HCT116 (cell line): ENCODE measurements around the gene RPL18A. TPM values are rescaled to one million over a fixed set of nuclear protein-coding genes. Genes with fewer than 3 reads are reported as not detected.

Experiments
- ATAC-seq: fragments of 200-7000 bp; cut with Tn5 transposase; 2 replicates; pipeline ENCODE4 v1.9.1; 2020; ENCODE audit warnings: mild to moderate bottlenecking, moderate library complexity
- BruUV-seq: library from RNA; stranded (reverse); fragments of 400-500 nt; replicated peaks from 2 replicates; lab custom pipeline; 2021; lab: Mats Ljungman, UMichigan
- CTCF ChIA-PET: fragments of 300-600 bp; sonication (Branson Sonifier 250); formaldehyde crosslinking; loops from one replicate; lab custom pipeline; 2021; ENCODE audit warnings: antibody characterized with exemption; lab: Charles Lee
- POLR2A ChIA-PET: fragments of 300-600, 350-600 bp; sonication (Branson Sonifier 250); formaldehyde crosslinking; loops from one replicate; lab custom pipeline; 2021; ENCODE audit warnings: antibody characterized with exemption; lab: Charles Lee
- RAD21 ChIA-PET, 2 experiments: fragments of 300-600 bp; sonication (Branson Sonifier 250); formaldehyde crosslinking; loops; one replicate each; lab custom pipeline; 2023; ENCODE audit warnings: low total read pairs in 2 of 2; ENCODE audit not compliant: uncharacterized antibody in 2 of 2, unreplicated experiment in 2 of 2, low non-redundant PET in 1 of 2; lab: Charles Lee
- DNase-seq: peaks from one replicate; pipeline ENCODE4 v3.0.0-alpha.2; 2010; ENCODE audit warnings: low read depth, low spot score
- H2AFZ ChIP-seq: fragments of 200-600 bp; shearing (Covaris generic), sonication (generic); 2 replicates; pipeline ENCODE4 v1.6.1; 2017; ENCODE audit warnings: low read depth, mixed run types, mixed read lengths, antibody characterized with exemption, low read length; ENCODE audit not compliant: poor library complexity, severe bottlenecking
- H3K27ac ChIP-seq: 2 replicates; pipeline ENCODE4 v1.5.1; 2012; ENCODE audit warnings: low read depth, low read length
- H3K27me3 ChIP-seq: fragments of 200-600 bp; sonication (generic); 2 replicates; pipeline ENCODE4 v1.6.1; 2016; ENCODE audit warnings: mixed run types, low read length, mixed read lengths; ENCODE audit not compliant: insufficient read depth
- H3K36me3 ChIP-seq, 2 experiments: fragments of 200-500 bp in 1 of 2; fragments of 200-600 bp in 1 of 2; sonication (Bioruptor generic) in 1 of 2; sonication (generic) in 1 of 2; 2 replicates each; pipeline versions ENCODE4 v1.5.1 to v1.6.1; 2014 to 2016; ENCODE audit warnings: low read length in 2 of 2, inconsistent platforms in 1 of 2, mixed read lengths in 1 of 2, mixed run types in 1 of 2; ENCODE audit not compliant: insufficient read depth in 2 of 2, control insufficient read depth in 1 of 2
- H3K4me1 ChIP-seq, 2 experiments: fragments of 200-600 bp in 1 of 2; sonication (generic) in 1 of 2; 2 replicates each; pipeline versions ENCODE4 v1.5.1 to v1.6.1; 2012 to 2017; ENCODE audit warnings: low read length in 2 of 2, inconsistent platforms in 1 of 2, mild to moderate bottlenecking in 1 of 2, mixed read lengths in 1 of 2, mixed run types in 1 of 2, moderate library complexity in 1 of 2; ENCODE audit not compliant: insufficient read depth in 2 of 2, control insufficient read depth in 1 of 2
- H3K4me2 ChIP-seq: fragments of 200-600 bp; sonication (generic); 2 replicates; pipeline ENCODE4 v1.6.1; 2017; ENCODE audit warnings: mixed run types, low read length, mixed read lengths
- H3K4me3 ChIP-seq, 2 experiments: fragments of 200-600 bp in 1 of 2; sonication (generic) in 1 of 2; replicated peaks in 1 of 2; 2 replicates each; pipeline ENCODE4 v1.5.1; 2011 to 2016; ENCODE audit warnings: low read length in 2 of 2, control low read depth in 1 of 2, low read depth in 1 of 2, mild to moderate bottlenecking in 1 of 2, mixed read lengths in 1 of 2, mixed run types in 1 of 2
- H3K79me2 ChIP-seq: fragments of 200-600 bp; sonication (generic); 2 replicates; pipeline ENCODE4 v1.6.1; 2017; ENCODE audit warnings: mild to moderate bottlenecking, mixed run types, low read length, moderate library complexity, mixed read lengths; ENCODE audit not compliant: insufficient read depth
- H3K9ac ChIP-seq: fragments of 200-600 bp; sonication (generic); 2 replicates; pipeline ENCODE4 v1.6.1; 2016; ENCODE audit warnings: low read length, mixed read lengths
- H3K9me2 ChIP-seq: fragments of 200-600 bp; sonication (generic), shearing (Covaris generic); 2 replicates; pipeline ENCODE4 v1.6.1; 2017; ENCODE audit warnings: mixed run types, mild to moderate bottlenecking, moderate library complexity; ENCODE audit not compliant: insufficient read depth
- H3K9me3 ChIP-seq, 2 experiments: fragments of 200-500 bp in 1 of 2; fragments of 200-600 bp in 1 of 2; sonication (Bioruptor generic) in 1 of 2; sonication (generic) in 1 of 2; 2 replicates each; pipeline ENCODE4 v1.6.1; 2014 to 2017; ENCODE audit warnings: low read length in 2 of 2, mixed read lengths in 2 of 2, inconsistent platforms in 1 of 2, low read depth in 1 of 2, mild to moderate bottlenecking in 1 of 2, mixed run types in 1 of 2, moderate library complexity in 1 of 2; ENCODE audit not compliant: control insufficient read depth in 1 of 2, insufficient read depth in 1 of 2
- H4K20me1 ChIP-seq: fragments of 200-600 bp; sonication (generic), shearing (Covaris generic); 2 replicates; pipeline ENCODE4 v1.6.1; 2017; ENCODE audit warnings: mixed run types, mild to moderate bottlenecking, moderate library complexity; ENCODE audit not compliant: insufficient read depth
- ATF3 ChIP-seq: IDR thresholded peaks from 2 replicates; pipeline ENCODE4 v1.6.1; 2012
- CEBPB ChIP-seq: IDR thresholded peaks from 2 replicates; pipeline ENCODE4 v1.6.1; 2012; ENCODE audit warnings: low read depth
- CTCF ChIP-seq, 3 experiments: fragments of 200-600 bp in 1 of 3; sonication (generic) in 1 of 3; IDR thresholded peaks in 2 of 3; conservative IDR thresholded peaks in 1 of 3; 2 replicates each; pipeline ENCODE4 v1.5.1; 2012 to 2017; ENCODE audit warnings: low read depth in 2 of 3, low read length in 2 of 3, antibody characterized with exemption in 1 of 3, borderline replicate concordance in 1 of 3, control low read depth in 1 of 3, mild to moderate bottlenecking in 1 of 3, mixed read lengths in 1 of 3, mixed run types in 1 of 3, moderate library complexity in 1 of 3; ENCODE audit not compliant: insufficient read depth in 1 of 3
- EGR1 ChIP-seq: IDR thresholded peaks from 2 replicates; pipeline ENCODE4 v1.6.1; 2012; ENCODE audit warnings: low read depth
- ELF1 ChIP-seq: IDR thresholded peaks from 2 replicates; pipeline ENCODE4 v1.6.1; 2012; ENCODE audit warnings: low read depth, borderline replicate concordance
- EZH2phosphoT487 ChIP-seq: fragments of 200-600 bp; IDR thresholded peaks from 2 replicates; pipeline ENCODE4 v1.6.1; 2018; ENCODE audit warnings: antibody characterized with exemption, borderline replicate concordance
- FOSL1 ChIP-seq: IDR thresholded peaks from 2 replicates; pipeline ENCODE4 v1.6.1; 2012; ENCODE audit warnings: low read depth
- POLR2A ChIP-seq: IDR thresholded peaks from 2 replicates; pipeline ENCODE4 v1.7.0; 2011; ENCODE audit warnings: borderline replicate concordance; ENCODE audit not compliant: insufficient read depth, insufficient read length; ENCODE audit errors: extremely low read depth
- SIN3A ChIP-seq: IDR thresholded peaks from 2 replicates; pipeline ENCODE4 v1.6.1; 2012; ENCODE audit warnings: low read depth
- SRF ChIP-seq: IDR thresholded peaks from 2 replicates; pipeline ENCODE4 v1.6.1; 2012; ENCODE audit warnings: low read depth
- TCF7L2 ChIP-seq: IDR thresholded peaks from 2 replicates; pipeline ENCODE4 v1.7.0; 2011; ENCODE audit warnings: borderline replicate concordance, inconsistent platforms; ENCODE audit not compliant: insufficient read depth, insufficient read length; ENCODE audit errors: extremely low read depth
- YY1 ChIP-seq: IDR thresholded peaks from 2 replicates; pipeline ENCODE4 v1.6.1; 2011; ENCODE audit warnings: low read length, low read depth, moderate library complexity, mild to moderate bottlenecking; ENCODE audit not compliant: insufficient replicate concordance; ENCODE audit errors: extremely low read depth
- intact Hi-C: fragments of 100-400 bp; cut with micrococcal nuclease; formaldehyde crosslinking; loops from 2 replicates; pipeline ENCODE4 v1.10.0; 2022
- total RNA-seq: library from RNA; stranded (reverse); gene quantifications from one replicate; pipeline ENCODE4 v1.2.1, GENCODE V29; 2021; ENCODE audit not compliant: unreplicated experiment

Gene RPL18A
- total RNA-seq, 1 experiment from 2014 or later = 3,525 TPM

- ChIA-PET RAD21 (no interaction called here), POLR2A (no interaction called here), CTCF (no interaction called here)
- Histone ChIP-seq H3K9ac (no peak overlapping the region), H2AFZ (no peak overlapping the region), H3K79me2 (no peaks in the 10 kb centered on the region; the same call in 1 of the 2 replicates), H3K4me2 (no peak overlapping the region), H3K9me2 (no peaks in the 10 kb centered on the region), H3K27ac (no peak overlapping the region), H4K20me1 (no peaks in the 10 kb centered on the region), H3K4me3 (no peak overlapping the region), H3K27me3 (no peaks in the 10 kb centered on the region), H3K9me3 (no peaks in the 10 kb centered on the region), H3K36me3 (peaks cover 0 to 5% of the 10 kb centered on the region in 2 experiments; a peak in 2 of 4 replicates), H3K4me1 (peaks cover 4 to 5% of the 10 kb centered on the region in 2 experiments; a peak in 2 of 4 replicates)
- BruUV-seq = no TSS peak
- ATAC-seq = no peak
- TF ChIP-seq EZH2phosphoT487 = no peak
- no peak for TF ChIP-seq EGR1
- TF ChIP-seq CTCF (IDR thresholded peaks at IDR 0.05 in 2 of 3, conservative IDR thresholded peaks at IDR 0.05 in 1 of 3; ENCODE audit: borderline replicate concordance in 1 of 3, insufficient read depth in 1 of 3, low read depth in 2 of 3, low read length in 2 of 3) = no peak
- TF ChIP-seq CEBPB = no peak
- TF ChIP-seq SRF = no peak
- no peak for TF ChIP-seq YY1
- TF ChIP-seq SIN3A = no peak
- no peak for TF ChIP-seq POLR2A
- no peak for TF ChIP-seq ELF1
- no peak for TF ChIP-seq FOSL1
- TF ChIP-seq ATF3 = no peak
- no peak for TF ChIP-seq TCF7L2
- no peak for DNase-seq
- intact Hi-C loops = no loop called here
These were observed 48.0 kb upstream of the RPL18A start for GRCh38 chr19:17811681-17812080.
